Measurements from ENCODE around the gene CCDC112.

DNA sequence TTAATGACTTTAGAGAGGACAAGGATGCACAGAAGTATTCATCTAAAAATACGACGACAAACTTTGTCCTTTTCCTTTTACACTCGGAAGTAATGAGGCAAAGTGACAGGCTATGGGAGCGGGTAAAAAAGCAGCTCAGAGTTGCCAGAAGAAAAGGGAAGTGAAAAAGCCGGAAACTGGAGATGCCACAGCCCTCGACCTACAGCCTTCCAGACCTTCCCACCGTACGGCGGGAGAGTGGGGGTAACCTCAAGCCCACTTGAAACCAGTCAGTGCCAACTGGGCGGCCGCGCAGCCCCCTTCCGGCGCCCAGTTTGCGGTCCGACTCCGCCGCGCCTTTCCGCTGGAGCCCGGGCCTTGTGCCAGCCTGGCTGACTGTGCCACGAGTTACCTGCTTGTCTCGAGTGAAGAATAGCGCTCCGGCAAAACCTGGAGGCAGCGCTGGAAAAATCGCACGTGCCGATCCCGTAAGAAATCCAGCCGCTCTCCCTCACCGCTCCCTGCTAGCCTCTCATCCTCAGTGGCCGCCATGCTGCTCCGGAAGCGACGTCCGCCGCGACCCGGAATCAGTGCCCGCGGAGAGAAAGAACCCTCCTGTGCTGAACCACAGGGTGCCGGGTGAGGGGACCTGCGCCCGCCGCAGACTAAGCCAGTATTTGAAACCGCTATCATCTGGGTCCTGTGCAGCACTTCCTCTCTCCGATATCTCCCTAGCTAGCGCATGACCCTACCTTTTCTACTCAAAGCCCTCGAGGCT lies 34.0 kb downstream of the CCDC112 start, which contains the start of gene PGGT1B:
- TF ChIP-seq, protein P1, sequence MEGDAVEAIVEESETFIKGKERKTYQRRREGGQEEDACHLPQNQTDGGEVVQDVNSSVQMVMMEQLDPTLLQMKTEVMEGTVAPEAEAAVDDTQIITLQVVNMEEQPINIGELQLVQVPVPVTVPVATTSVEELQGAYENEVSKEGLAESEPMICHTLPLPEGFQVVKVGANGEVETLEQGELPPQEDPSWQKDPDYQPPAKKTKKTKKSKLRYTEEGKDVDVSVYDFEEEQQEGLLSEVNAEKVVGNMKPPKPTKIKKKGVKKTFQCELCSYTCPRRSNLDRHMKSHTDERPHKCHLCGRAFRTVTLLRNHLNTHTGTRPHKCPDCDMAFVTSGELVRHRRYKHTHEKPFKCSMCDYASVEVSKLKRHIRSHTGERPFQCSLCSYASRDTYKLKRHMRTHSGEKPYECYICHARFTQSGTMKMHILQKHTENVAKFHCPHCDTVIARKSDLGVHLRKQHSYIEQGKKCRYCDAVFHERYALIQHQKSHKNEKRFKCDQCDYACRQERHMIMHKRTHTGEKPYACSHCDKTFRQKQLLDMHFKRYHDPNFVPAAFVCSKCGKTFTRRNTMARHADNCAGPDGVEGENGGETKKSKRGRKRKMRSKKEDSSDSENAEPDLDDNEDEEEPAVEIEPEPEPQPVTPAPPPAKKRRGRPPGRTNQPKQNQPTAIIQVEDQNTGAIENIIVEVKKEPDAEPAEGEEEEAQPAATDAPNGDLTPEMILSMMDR (IDR thresholded peaks at IDR 0.05; ENCODE audit: borderline replicate concordance, extremely low read depth, low read length, poor library complexity, severe bottlenecking): no peak
- no peak for TF ChIP-seq EZH2 (IDR thresholded peaks at IDR 0.05; ENCODE audit: borderline replicate concordance, low read depth, low read length, severe bottlenecking)

All from DND-41 (cell line).